Hematopoietic multipotent progenitor cell treated with erythropoietin and hydrocortisone succinate and interleukin-3 and kit ligand, for 8 days (in vitro differentiated cells): ENCODE measurements around the gene DHX29.
A peak's percentile ranks its signal among the peaks of the same experiment; 100 is the strongest.
"Not testable (repeated sequence)": the region's sequence is repeated elsewhere in the genome, so short reads cannot be mapped to it uniquely, and the experiment has no call there.

ENCODE experiments used
- DNase-seq: peaks from one replicate; pipeline ENCODE4 v3.0.0-alpha.2; 2015

Gene DHX29, protein sequence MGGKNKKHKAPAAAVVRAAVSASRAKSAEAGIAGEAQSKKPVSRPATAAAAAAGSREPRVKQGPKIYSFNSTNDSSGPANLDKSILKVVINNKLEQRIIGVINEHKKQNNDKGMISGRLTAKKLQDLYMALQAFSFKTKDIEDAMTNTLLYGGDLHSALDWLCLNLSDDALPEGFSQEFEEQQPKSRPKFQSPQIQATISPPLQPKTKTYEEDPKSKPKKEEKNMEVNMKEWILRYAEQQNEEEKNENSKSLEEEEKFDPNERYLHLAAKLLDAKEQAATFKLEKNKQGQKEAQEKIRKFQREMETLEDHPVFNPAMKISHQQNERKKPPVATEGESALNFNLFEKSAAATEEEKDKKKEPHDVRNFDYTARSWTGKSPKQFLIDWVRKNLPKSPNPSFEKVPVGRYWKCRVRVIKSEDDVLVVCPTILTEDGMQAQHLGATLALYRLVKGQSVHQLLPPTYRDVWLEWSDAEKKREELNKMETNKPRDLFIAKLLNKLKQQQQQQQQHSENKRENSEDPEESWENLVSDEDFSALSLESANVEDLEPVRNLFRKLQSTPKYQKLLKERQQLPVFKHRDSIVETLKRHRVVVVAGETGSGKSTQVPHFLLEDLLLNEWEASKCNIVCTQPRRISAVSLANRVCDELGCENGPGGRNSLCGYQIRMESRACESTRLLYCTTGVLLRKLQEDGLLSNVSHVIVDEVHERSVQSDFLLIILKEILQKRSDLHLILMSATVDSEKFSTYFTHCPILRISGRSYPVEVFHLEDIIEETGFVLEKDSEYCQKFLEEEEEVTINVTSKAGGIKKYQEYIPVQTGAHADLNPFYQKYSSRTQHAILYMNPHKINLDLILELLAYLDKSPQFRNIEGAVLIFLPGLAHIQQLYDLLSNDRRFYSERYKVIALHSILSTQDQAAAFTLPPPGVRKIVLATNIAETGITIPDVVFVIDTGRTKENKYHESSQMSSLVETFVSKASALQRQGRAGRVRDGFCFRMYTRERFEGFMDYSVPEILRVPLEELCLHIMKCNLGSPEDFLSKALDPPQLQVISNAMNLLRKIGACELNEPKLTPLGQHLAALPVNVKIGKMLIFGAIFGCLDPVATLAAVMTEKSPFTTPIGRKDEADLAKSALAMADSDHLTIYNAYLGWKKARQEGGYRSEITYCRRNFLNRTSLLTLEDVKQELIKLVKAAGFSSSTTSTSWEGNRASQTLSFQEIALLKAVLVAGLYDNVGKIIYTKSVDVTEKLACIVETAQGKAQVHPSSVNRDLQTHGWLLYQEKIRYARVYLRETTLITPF (N-terminal part only)

DNA sequence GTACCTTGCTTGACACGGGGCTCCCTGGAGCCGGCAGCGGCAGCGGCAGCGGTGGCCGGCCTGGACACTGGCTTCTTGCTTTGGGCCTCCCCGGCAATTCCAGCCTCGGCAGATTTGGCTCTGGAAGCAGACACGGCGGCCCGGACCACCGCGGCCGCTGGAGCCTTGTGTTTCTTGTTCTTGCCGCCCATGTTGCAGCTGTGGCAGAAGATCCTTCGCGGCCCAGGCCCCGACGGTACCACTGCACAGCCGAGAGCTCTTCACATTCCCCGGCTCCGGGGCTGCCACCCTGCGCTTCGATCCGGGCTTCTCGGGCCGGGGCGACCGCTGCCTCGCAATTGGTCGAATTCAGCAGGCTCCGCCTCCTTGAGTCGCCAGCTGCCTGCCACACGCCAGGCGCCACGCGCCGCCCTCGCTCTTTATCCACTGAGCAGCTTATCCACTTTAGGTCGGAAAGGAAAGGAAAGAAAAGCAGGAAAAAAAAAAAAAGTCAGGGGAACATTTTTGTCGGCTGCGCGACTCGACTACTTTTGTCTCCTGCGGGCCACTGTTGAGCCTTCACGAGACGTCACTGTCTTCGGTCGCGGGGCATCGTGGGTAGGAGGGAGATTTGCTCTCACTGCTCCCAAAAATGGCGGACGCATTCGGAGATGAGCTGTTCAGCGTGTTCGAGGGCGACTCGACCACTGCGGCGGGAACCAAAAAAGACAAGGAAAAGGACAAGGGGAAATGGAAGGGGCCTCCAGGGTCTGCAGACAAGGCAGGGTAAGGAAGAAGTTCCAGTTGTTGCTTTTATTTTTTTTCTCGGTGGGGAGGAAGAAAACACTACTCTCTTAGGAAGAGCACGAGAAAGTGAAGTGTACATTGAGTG is at the start of gene DHX29, which contains the start of gene MTREX:
Gene DHX29 (minus strand): TSS at position 312 of the 871 bp plus-strand sequence. CDS start 121 bp downstream, at position 191.
Gene MTREX (plus strand): TSS at position 607 of the 871 bp plus-strand sequence. CDS start 25 bp downstream, at position 632.
- DNase-seq = peak; percentile 93

DNA sequence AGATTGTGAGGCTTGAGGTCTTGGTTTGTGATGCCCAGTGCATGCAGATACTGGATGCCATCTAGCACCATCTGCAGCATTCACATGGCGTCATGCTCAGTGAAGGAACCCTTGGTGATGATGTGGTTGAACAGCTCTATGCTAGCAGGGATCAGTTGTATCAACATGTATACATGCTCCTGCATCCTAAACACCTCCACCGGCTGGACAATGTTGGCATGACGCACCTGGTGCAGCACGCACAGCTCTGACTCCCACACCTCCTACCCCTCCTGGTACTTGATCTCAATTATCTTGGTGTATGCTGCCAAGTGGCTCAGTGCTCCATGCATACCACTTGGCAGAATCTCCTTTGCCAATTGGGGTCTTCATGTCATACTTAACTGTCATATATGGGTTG is 49.4 kb upstream of the DHX29 start:
- DNase-seq = no peak

DNA sequence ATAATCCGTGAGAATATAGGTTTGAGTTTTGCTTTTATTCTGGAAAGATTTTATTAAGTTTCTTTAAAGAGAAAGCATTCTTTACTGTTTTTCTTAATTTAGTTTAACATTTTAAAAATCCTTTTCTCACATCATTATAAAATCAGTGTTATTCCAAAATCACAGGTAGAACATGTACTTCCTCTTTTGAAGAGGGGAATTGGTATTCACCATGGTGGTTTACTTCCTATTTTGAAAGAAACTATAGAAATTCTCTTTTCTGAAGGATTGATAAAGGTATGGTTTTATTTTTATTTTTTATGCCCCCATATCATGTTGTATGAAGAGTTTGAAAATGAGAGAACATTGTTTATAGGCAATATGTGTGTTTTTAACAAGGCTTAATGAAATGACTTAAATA is 43.3 kb upstream of the DHX29 start:
- no peak for DNase-seq

DNA sequence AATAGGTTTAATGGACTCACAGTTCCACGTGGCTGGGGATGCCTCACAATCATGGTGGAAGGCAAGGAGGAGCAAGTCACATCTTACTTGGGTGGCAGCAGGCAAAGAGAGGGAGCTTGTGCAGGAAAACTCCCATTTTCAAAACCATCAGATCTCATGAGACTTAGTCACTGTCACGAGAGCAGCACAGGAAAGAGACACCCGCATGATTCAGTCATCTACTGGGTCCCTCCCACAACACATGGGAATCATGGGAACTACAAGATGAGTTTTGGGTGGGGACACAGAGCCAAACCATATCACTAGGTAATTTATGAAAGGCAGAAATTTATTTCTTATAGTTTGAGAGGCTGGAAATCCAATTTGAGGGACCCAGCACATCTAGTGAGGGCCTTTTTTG is 40.3 kb upstream of the DHX29 start:
- DNase-seq = peak; percentile 21

DNA sequence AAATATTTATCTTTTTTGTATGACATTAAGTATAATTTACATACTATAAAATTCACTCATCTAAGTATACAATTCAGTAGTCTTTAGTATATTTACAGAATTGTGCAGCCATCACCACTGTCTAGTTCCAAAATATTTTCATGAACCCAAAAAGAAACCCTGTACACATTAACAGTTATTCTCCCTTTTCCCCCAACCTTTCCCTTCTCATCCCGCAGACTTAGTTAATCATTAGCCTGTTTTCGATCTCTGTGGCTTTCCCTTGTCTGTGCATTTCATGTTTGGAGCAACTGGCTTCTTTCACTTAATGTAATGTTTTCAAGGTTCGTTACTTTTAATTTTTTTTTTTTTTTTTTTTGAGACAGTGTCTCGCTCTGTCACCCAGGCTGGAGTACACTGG is 37.8 kb upstream of the DHX29 start:
- no peak for DNase-seq

DNA sequence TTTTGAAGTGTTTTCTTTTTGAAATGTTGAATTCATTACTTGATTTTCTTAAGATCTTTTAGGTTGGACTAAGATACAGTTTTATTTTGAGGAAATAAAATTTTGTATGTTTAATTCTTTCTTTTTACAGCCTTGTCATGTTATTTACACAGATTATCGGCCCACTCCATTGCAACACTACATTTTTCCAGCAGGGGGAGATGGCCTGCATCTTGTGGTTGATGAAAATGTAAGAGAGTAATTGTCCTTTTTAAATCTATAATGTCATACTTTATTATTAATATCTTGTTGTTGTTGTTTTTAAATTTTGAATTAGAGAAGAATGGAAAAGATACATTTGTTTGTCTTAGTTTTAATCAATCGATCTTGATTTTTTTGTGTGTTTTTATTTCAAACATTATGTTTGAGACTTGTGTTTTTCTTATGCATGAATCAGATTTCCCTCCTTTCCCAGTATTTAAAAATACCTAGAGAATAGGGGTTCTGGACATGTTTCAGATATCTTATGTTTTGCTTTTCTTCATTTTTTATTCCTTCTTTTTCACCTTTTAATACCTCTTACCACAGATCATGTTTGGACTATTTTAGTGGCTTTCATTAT is 37.0 kb upstream of the DHX29 start:
- DNase-seq = peak; percentile 74

DNA sequence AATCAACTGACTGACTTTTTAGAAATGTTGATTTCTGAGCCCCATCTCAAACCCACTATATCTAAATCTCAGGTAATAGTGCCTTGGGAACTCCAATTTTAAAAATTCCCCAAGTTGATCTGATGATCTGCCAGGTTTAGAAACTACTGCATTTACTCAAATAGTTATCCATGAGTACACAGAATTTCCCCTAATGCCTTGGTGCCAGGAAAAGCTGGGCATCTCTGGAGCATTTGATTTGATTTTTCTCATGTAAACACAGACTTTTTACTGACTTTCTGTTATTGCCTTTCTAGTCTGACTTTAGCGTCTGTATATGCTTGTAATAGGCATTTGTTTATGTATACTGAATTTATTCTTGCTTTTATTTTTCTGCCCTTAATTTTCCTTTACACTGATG is 36.1 kb upstream of the DHX29 start:
- DNase-seq = no peak

DNA sequence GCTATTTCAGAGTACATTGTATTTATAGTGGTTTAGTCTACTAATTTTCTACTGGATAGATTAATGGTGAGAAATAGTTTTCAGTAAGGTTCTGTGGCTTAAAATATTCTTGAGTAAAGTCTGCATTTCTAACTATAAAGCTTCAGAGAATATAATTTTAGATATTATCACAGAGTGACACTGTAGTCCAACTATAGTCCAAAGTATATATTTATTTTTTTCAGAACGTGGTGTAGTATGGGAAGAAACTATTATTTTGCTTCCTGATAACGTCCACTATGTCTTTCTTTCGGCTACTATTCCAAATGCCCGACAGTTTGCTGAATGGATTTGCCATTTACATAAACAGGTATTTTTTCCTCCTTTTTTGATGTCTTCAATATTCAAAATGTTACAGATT is 35.6 kb upstream of the DHX29 start:
- DNase-seq = no peak

DNA sequence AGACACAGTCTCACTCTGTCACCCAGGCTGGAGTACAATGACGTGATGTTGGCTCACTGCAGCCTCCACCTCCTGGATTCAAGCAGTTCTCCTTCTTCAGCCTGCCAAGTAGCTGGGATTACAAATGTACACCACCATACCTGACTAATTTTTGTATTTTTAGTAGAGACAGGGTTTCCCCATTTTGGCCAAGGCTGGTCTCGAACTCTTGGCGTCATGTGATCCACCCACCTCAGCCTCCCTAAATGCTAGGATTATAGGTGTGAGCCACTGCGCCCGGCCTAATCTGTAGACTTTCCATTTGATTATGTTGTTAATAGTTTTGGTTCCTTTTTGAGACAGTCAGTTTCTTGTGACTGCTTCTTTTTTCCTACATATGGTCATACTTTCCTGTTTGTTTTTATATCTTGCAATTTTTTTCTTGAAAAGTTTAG is 31.3 kb upstream of the DHX29 start:
- DNase-seq = no peak

DNA sequence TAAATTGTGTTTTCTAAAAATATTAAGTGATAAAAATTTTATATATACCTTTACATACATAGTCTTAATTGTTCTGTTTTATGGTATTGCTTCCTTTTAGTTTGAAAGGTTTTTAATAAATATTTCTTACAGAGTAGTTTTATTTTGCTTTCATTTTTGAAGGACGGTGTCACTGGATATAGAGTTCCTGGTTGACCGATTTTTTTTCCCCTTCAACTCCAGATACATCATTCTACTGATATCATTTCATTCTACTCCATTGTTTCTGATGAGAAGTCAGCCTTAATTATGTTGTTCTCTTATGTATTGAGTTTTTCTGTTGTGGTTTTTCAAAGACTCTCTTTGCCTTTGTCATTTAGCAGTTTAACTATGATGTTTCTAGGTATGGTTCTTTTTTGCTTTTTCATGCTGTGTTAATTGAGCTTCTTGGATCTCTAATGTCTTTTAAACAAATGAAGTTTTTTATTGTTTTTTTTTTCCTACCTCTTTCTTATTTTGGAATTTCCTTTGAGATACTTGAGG is 30.7 kb upstream of the DHX29 start:
- DNase-seq = no peak

DNA sequence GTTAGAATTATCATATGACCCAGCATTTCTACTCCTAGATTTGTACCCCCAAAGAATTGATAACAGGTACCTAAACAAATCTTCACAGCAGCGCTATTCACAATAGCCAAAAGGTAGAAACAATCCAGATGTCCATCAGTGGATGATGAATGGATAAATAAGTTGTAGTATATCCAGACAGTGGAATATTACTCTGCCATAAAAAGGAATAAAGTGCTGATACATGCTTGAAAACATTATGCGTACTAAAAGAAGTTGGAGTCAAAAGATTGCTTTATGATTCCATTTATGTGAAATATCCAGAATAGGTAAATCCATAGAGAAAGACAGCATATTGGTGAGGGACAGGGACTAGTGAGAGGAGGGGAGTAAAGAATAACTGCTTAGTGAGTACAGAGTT is 26.3 kb upstream of the DHX29 start:
- DNase-seq = no peak

DNA sequence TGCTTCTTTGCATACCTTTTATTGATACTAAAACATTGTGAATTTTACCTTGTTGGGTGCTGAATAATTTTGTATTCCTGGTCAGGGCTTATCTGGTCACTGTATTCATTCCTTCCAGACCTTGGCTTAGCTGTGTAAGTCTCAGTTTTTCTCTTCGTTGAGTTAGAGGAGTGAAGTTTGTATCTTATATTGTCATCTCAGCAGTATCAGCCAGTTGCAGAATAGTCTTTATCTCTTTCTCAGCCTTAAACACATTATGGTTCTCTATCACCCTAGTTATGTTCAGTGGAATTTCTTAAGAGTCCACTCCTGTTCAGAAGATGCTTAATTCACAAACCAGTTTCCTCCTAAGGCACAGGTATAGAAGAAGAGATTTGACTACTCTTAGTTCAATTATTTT is 25.5 kb upstream of the DHX29 start:
- no peak for DNase-seq

DNA sequence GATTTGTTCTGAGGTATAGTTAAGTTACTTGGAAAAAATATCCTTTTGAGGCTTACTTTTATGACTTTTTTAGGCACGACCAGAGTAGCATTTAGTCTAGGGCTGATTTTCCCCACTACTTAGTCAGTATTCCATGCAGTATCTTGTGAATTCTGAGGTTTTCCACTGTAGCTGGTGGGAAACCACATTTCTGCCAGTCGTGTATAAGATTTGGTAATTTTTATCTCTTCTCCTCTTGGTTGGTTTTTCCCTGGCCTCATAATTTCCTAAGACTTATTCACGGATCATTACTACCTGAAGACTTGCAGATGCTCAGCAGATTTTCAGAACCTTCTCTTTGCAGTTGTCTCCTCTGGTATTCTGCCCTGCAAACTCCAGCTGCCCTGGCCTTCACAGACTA is 23.8 kb upstream of the DHX29 start:
- DNase-seq = no peak

DNA sequence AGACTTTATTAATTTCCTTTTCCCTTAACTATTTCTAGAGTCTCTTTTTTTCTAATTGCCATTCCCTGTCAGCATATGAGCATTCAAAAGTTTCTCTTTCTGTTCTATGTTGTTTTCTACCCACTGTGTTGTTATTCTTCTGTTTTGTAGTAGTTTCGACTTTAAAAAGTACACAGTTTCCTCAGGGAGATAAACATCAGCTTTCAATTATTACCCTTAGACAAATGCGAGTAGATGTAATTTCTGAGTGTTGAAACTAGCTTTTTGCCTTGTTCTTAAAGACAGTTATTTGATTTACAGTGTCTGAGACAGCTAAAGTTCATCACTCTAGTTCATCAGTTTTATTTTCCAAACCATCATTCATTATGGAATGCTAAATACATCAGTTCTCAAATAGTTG is 19.8 kb upstream of the DHX29 start:
- DNase-seq = no peak

DNA sequence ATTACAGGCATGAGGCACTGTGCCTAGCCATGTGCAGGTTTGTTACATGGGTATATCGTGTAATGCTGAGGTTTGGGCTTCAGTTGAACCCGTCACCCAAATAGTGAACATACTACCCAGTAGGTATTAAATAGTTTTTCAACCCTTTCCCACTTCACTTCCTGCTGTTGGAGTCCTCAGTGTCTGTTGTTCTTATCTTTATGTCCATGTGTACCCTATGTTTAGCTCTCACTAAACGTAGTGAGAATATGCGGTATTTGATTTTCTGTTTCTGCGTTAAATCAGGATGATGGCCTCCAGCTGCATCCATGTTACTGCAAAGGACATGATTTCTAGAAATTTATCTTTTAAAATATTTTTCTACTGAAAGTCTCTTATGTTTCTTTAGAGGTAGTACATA is 18.1 kb upstream of the DHX29 start:
- peak; percentile 19 for DNase-seq

DNA sequence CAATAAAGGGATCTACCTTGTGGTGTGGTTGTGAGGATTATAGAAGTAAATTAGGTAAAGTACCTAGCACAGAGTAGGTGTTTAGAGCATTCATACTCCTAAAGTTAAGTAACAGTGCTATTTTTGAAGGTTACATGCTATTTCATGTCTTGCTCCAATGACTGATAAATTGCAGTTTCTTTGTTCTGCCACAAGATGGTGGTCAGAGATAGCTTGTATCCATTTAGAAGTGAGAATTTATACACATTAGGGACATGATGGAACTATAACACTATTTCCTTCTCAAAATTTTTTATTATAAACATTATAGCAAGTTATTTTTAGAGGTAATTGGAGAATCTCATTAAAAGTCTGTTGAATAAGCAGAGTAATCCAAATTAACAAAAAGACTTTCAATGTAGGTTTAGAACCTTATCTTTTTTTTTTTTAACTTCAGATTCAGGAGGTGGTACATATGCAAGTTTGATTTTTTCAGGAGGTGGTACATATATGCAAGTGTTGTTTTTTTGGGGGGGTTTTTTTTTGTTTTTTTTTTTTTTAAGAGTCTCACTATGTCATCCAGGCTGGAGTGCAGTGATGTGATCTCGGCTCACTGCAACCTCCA is 17.4 kb upstream of the DHX29 start:
- DNase-seq = peak; percentile 71

DNA sequence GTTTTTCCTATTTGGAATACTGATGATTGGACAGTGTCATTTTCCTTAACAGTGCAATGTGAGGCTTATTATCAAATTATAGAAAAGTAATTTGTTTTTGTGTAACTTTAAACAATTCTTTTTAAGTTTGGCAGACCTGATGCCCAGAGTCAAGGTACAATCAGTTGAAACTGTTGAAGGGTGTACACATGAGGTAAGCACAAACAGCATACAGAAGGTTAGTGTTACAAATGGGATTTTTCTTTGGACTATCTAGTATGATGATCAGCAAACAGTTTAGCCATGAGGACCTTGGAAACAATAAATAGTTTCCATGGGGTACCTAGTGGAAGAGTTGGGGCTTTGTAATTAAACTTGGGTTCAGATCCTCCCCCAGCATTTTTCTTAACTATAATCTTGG is 16.5 kb upstream of the DHX29 start:
- DNase-seq = no peak

DNA sequence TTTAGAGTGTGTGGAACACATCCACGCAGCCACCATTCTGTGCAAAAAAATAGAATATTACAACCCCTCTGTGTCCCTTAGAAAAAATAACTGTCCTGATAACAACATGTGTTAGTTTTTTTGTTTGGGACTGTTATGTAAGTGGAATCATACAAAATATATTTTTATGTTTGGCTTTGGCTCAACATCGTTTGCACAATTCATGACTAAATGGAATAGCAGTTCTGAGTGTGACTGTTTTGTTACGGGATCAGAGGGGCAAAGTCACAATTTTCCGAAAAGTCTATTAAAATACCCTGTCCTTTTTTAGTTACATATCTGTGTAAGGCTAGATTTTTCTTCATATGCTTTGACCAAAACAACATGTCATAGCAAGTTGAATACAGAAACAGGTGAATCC is 13.1 kb upstream of the DHX29 start:
- no peak for DNase-seq

DNA sequence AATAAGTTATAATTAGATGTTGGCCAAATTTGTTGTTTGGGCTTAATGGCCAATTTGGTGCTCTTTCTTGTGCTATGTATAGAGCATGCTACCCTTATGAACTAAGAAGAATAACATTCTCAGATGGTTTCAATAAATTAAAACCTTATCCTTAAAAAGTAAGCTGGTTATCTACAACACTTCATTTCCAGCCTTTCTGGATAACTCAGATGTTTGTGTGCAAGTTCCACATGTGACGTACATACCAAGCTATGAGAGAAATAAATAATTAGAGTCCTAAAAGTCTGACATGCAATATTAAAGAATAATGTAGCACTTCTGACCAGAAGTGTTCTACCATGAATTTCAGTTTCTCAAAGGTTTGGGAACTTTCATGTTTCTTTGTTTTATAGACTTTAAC is 12.0 kb upstream of the DHX29 start:
- no peak for DNase-seq

DNA sequence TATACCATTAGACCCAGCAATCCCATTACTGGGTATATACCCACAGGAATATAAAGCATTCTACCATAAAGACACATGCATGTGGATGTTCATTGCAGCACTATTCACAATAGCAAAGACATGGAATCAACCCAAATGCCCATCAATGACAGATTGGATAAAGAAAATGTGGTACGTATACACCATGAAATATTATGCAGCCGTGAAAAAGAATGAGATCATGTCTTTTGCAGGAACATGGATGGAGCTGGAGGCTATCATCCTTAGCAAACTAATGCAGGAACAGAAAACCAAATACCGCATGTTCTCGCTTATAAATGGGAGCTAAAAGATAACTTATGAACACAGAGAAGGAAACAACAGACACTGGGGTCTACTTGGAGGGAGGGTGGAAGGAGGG is 10.7 kb upstream of the DHX29 start:
- not testable (repeated sequence) for DNase-seq

DNA sequence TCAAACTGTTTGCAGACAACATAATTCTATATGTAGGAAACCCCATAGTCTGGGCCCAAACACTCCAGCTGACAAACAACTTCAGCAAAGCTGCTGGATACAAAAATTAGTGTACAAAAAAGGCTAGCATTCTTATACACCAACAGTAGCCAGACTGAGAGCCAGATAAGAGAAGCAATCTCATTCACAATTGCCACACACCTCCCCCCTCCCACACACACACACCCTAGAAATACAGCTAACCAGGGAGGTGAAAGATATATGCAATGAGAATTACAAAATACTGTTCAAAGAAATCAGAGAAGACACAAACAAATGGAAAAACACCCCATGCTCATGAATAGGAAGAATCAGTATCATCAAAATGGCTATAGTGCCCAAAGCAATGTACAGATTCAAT is 9.3 kb upstream of the DHX29 start:
- peak; percentile 64 for DNase-seq
